ENCODE data around the gene ZDHHC14. TPM values are rescaled to one million over a fixed set of nuclear protein-coding genes. Genes with fewer than 3 reads are reported as not detected.

ZDHHC14 gene
- total RNA-seq, 2 donors from 2014 or later: 53.3 to 66.2 TPM

- TF ChIP-seq, protein P1, sequence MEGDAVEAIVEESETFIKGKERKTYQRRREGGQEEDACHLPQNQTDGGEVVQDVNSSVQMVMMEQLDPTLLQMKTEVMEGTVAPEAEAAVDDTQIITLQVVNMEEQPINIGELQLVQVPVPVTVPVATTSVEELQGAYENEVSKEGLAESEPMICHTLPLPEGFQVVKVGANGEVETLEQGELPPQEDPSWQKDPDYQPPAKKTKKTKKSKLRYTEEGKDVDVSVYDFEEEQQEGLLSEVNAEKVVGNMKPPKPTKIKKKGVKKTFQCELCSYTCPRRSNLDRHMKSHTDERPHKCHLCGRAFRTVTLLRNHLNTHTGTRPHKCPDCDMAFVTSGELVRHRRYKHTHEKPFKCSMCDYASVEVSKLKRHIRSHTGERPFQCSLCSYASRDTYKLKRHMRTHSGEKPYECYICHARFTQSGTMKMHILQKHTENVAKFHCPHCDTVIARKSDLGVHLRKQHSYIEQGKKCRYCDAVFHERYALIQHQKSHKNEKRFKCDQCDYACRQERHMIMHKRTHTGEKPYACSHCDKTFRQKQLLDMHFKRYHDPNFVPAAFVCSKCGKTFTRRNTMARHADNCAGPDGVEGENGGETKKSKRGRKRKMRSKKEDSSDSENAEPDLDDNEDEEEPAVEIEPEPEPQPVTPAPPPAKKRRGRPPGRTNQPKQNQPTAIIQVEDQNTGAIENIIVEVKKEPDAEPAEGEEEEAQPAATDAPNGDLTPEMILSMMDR (IDR thresholded peaks at IDR 0.05): no peak
- WGBS: 86% methylated on average over 16 of the region's 16 CpGs
- DNase-seq (ENCODE audit: low spot score): no peak
Measured at GRCh38 chr6:157555455-157556143, 174.6 kb downstream of the ZDHHC14 start.

GRCh38 chr6:157556144-157556645, 175.2 kb downstream of the ZDHHC14 start:
- TF ChIP-seq POLR2A (IDR thresholded peaks at IDR 0.05): no peak
- TF ChIP-seq POLR2AphosphoS5 (IDR thresholded peaks at IDR 0.05): no peak
- TF ChIP-seq, protein P1 (IDR thresholded peaks at IDR 0.05): no peak
- Histone ChIP-seq H3K27ac (peak overlapping the region in 1 of 2 donors; percentile 10), H3K4me1 (replicated peaks) (no peaks in the 10 kb centered on the region), H3K9me3 (no peaks in the 10 kb centered on the region), H3K36me3 (no peaks in the 10 kb centered on the region), H3K27me3 (replicated peaks; ENCODE audit: insufficient read depth) (no peaks in the 10 kb centered on the region), H3K4me3 (no peak overlapping the region)
- intact Hi-C loops (cut with DNase I): no loop called here
- no peak for DNase-seq (ENCODE audit: low spot score)
- WGBS: 79% methylated on average over 15 of the region's 15 CpGs

More at GRCh38 chr6:157555455-157556143, 174.6 kb downstream of the ZDHHC14 start:
- Histone ChIP-seq H3K27me3 (replicated peaks; ENCODE audit: insufficient read depth) (no peaks in the 10 kb centered on the region), H3K9me3 (no peaks in the 10 kb centered on the region), H3K4me3 (no peak overlapping the region), H3K27ac (no peak overlapping the region), H3K36me3 (no peaks in the 10 kb centered on the region), H3K4me1 (replicated peaks) (no peaks in the 10 kb centered on the region)
- intact Hi-C loops (cut with DNase I): no loop called here

DNA sequence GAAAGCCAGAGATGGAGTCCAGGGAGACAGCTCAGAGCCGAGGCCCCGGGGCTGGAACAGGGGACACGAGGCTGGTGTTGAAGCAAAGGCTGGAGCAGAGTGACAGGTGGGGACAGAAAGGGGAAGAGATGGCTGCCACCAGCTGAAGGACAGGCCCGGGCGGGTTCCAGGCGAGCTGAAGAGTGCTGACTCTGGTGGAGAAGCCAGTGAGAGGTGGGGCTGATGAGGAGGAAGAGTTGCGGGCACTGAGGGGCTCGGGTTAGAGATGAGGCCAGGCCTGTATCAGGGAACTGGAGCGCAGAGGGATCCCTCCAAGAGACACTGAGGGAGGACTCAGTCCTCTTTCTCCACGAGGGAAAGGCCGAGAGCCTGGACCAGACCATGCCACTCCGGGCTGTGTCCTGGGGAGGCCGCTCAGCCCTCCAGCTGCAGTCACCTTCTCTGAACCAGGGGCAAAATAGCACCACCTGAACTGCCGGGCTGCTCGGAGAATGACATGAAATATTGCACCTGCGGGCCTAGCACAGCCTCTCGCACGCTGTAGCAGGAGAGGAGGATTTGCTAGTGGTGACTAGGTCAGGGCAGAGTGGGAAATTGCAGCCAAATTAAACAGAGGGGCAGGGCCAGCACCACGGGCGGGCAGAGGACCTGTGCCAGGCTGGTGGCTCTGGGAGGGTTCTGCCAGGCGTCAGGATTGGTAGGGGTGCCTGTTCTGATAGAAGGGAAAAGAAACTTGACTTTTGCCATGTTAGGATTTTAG, 175.9 kb downstream of the ZDHHC14 start:
- no peaks in the 10 kb centered on the region for H3K36me3 ChIP-seq
- H3K4me3 ChIP-seq: no peak overlapping the region
- peak overlapping the region; percentile 4 to 10 for H3K27ac ChIP-seq
- intact Hi-C loops (cut with DNase I): no loop called here
- H3K9me3 ChIP-seq: no peaks in the 10 kb centered on the region
- DNase-seq (ENCODE audit: low spot score): peak; percentile 34
- 49% methylated on average over 21 of the region's 21 CpGs for WGBS
- H3K4me1 ChIP-seq (replicated peaks): no peaks in the 10 kb centered on the region
- H3K27me3 ChIP-seq (replicated peaks; ENCODE audit: insufficient read depth): no peaks in the 10 kb centered on the region
- TF ChIP-seq POLR2AphosphoS5 (IDR thresholded peaks at IDR 0.05): no peak
- TF ChIP-seq POLR2A (IDR thresholded peaks at IDR 0.05): no peak
- TF ChIP-seq, protein P1 (IDR thresholded peaks at IDR 0.05): no peak

DNA sequence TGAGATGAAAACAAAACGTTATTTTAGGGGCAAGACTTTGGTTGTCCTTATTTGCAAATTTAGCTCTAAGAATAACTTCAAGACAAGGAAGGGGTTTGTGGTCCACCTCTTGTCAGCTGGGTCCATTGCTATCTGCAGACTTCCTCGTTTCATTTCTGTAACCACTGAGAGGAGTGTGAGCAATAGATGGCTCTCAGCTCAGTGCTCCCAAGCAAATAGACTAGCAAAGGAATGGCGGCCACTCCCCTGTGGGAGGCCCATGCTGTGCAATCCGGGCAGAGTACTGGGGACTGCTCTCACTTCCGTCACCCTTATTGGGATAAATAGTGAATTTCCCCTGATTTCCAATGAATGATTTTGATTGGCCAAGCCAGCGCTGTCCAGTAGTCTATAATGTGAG, 176.6 kb downstream of the ZDHHC14 start:
- no peaks in the 10 kb centered on the region for H3K27me3 ChIP-seq (replicated peaks; ENCODE audit: insufficient read depth)
- TF ChIP-seq POLR2AphosphoS5 (IDR thresholded peaks at IDR 0.05): no peak
- no peak for TF ChIP-seq POLR2A (IDR thresholded peaks at IDR 0.05)
- TF ChIP-seq, protein P1 (IDR thresholded peaks at IDR 0.05): no peak
- intact Hi-C loops (cut with DNase I): no loop called here
- H3K36me3 ChIP-seq: no peaks in the 10 kb centered on the region
- no peak overlapping the region for H3K27ac ChIP-seq
- no peak for DNase-seq (ENCODE audit: low spot score)
- no peak overlapping the region for H3K4me3 ChIP-seq
- H3K4me1 ChIP-seq (replicated peaks): no peaks in the 10 kb centered on the region
- no peaks in the 10 kb centered on the region for H3K9me3 ChIP-seq
- WGBS: 89% methylated on average over 6 of the region's 6 CpGs

Data from prostate gland (tissue), 2 donors.